22Rv1 (cell line): ENCODE measurements around the gene SMYD3.

ENCODE experiments used
- ZFX ChIP-seq: fragments of 450-650 bp; IDR thresholded peaks from 2 replicates; pipeline ENCODE4 v1.6.1; 2017; ENCODE audit warnings: antibody characterized with exemption, borderline replicate concordance
- TF ChIP-seq, protein P1 (sequence below): fragments of 450-650 bp; IDR thresholded peaks from 2 replicates; pipeline ENCODE4 v1.5.1; 2017; ENCODE audit warnings: mild to moderate bottlenecking

DNA sequence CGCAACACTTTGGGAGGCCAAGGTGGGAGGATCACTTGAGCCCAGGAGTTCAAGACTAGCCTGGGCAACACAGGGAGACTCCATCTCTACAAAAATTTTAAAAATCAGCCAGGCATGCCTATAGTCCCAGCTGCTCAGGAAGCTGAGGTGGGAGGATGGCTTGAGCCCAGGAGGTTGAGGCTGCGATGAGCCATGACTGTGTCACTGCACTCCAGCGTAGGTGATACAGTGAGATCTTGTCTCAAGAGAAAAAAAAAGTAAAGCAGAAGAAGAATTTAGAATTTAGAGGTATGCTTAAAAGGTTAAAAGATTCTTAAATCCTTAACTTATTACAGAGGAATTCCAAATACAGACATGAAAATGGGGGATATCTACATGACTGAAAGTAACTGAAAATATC is 79.5 kb downstream of the SMYD3 start:
- TF ChIP-seq, protein P1, sequence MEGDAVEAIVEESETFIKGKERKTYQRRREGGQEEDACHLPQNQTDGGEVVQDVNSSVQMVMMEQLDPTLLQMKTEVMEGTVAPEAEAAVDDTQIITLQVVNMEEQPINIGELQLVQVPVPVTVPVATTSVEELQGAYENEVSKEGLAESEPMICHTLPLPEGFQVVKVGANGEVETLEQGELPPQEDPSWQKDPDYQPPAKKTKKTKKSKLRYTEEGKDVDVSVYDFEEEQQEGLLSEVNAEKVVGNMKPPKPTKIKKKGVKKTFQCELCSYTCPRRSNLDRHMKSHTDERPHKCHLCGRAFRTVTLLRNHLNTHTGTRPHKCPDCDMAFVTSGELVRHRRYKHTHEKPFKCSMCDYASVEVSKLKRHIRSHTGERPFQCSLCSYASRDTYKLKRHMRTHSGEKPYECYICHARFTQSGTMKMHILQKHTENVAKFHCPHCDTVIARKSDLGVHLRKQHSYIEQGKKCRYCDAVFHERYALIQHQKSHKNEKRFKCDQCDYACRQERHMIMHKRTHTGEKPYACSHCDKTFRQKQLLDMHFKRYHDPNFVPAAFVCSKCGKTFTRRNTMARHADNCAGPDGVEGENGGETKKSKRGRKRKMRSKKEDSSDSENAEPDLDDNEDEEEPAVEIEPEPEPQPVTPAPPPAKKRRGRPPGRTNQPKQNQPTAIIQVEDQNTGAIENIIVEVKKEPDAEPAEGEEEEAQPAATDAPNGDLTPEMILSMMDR, result no peak
- TF ChIP-seq ZFX, result no peak
